Measurements from ENCODE around the gene GJA3.

GJA3 gene

DNA sequence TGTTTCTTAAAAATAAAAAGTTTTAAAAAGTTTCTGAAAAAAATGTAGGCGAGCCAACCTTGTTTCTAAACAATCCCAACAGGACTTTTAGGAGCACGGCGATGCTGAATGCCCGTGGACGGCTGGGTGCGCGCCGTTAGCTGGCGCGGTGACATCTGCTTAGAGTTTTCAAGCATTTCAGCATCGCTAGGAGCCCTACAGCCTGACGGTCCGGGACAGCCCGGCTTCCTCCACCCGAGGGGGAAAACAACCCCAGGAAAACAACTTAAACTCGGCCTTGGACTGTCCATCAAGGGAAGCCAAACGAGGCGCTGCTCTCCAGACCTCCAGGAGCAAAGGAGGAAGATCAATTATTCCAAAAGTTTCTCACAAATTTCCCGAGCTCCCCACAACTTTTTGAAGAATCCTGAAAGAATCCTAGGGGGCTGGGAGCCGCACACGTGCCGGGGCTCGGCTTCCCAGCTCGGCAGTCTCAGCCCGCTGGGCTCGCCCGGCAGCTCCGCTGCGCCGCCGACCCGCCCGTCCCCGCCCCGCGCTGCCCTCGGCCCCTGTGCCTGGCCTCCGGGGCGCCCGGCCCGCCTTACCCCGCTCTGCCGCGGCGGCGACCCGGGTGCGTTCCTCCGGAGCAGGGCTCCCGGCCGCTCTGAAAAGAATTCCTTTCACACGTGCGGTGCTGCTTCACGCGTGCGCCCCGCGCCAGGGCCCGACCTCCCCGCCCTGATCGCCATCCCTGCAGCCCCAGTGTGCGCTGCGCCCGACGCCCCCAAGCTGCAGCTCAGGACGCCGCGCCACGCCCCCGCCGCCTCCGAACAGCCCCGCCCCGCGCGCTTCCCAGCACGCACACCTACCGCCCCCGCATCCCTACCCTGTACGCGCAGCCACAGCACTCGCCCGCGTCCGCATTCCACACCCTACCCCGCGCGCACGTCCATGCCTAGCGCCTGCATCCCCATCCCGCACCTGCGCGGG, at the start of gene GJA3:
Gene GJA3 (minus strand): TSS at position 747 of the 969 bp plus-strand sequence. CDS start 17,764 bp downstream, outside the sequence.
- DNase-seq (ENCODE audit: low read depth, low spot score): peak; percentile 46

DNA sequence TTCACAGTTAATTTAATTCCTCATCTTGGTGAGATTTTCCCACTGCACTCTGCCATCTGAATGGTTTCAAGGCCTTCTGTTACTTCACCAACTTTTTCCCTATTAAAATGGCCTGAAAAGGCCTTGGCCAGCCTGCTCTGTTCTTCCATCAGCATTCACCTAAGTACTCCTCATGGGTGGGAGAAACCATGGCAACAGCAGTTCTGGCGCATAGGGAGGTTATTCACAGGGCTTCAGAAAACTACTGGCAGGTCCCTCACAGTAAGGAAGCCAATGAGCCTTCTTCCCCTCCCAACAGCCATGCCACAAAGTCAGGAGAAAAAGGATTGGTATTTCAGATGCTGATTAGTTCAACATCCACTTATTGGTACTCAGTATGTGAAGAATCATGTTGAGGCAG, 49.1 kb upstream of the GJA3 start:
- no peak for DNase-seq (ENCODE audit: low read depth, low spot score)

DNA sequence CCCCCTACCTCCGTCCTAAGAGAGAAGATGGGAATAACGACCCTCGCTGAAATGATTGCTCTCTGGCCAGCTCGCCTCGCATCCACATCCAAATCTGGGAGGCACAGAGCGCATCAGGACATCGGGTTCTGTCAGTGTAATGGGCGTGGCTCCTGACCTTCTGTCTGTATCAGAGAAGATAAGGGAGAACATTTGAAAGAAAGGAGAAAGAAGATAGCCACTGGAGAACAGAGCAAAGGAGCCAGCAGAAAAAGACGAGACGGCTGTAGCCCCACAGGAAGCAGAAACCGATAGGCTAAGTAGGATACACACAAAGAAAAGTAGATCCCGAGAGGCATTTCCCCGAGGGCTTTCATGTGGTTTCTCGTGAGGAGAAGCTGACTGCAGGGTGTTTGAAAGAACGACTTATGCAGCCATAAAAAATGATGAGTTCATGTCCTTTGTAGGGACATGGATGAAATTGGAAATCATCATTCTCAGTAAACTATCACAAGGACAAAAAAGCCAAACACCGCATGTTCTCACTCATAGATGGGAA, 45.9 kb upstream of the GJA3 start:
- DNase-seq (ENCODE audit: low read depth, low spot score): no peak

DNA sequence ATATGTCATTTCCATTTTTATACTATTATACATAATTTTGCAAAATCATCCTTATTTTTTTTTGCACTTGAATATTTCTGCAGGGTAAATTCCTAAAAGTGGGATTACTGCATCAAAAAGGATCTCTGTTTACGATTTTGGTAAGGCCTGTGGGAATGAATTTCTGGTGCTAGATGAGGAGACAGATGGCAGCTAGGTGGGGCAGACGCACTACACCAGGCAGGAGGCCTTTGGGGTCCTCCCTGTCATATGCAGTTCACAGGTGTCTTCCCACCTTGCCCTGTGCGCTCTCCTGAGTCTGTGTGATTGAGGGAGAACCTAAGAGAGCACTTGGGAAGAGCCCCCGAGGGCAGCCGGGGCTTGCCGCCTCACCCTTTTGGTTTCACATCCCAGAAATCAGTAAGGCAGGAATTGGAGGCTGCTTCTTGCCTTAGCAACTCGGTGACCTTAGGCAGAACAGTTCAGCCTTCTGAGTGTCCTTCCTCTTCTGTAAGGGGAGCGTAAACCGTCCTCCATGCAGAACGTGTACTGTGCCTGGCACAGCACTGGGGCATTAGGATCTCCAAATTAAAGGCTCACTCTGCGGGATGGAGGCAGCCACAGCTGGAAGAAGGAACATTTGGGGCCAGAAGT, 45.3 kb upstream of the GJA3 start:
- no peak for DNase-seq (ENCODE audit: low read depth, low spot score)

DNA sequence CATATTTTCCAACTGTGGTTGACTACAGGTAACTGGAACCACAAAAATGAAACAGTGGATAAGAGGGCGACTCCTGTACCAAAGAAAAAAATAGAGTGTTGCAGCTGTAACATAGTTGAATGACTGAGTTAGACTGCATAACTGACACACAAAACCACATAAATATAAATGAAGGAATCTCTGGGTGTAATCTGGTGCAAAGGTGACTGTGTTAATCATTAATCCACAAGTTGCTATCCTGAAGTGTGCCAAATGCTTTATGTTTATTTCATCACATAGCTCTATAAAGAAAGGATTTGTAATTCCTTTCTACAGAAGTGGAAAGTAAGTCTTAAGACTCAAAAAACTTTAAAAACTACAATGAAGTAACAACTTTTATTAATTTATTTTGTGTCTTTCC, 37.9 kb upstream of the GJA3 start:
- DNase-seq (ENCODE audit: low read depth, low spot score): no peak

DNA sequence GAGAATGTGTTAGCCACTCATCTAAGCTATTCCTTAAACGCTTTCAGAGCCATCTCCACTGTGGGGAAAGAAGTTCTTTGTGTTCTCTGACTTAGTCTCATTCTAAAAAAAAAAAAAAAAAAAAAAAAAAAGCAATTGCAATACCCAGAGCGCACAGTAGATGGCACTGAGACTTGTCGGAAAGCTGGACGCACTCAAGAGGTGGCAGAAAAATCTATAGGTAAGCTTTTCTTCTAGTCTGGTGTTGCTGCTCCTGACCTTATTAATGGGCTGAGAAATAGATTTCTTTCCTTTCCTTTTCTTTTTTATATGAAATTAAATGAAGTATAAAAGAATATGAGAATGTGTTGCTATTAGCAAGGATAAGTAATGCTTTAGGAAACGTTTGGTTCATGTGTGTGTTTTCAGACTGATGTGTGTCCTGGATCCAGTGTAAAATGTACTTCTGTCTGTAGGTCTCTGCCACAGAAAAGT, 36.5 kb upstream of the GJA3 start:
- peak; percentile 62 for DNase-seq (ENCODE audit: low read depth, low spot score)

DNA sequence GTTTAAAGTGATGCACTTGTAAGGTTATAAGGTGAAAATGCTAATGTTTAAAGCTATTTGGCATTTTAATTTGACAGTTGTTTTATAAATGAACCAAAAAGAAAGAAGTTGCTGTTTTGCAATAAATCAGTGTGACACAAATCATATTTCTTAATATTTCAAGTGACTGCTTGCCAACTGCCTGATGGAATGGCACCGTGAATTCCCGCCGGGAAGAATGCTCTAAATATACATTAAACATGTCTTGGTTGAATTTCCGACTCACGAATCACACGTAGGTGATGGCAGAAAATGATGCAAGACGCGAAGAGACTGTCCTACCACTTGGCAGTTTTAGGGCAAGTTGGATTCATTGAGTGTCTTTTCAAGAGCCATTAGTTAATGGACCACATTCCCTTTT, 34.9 kb upstream of the GJA3 start:
- no peak for DNase-seq (ENCODE audit: low read depth, low spot score)

DNA sequence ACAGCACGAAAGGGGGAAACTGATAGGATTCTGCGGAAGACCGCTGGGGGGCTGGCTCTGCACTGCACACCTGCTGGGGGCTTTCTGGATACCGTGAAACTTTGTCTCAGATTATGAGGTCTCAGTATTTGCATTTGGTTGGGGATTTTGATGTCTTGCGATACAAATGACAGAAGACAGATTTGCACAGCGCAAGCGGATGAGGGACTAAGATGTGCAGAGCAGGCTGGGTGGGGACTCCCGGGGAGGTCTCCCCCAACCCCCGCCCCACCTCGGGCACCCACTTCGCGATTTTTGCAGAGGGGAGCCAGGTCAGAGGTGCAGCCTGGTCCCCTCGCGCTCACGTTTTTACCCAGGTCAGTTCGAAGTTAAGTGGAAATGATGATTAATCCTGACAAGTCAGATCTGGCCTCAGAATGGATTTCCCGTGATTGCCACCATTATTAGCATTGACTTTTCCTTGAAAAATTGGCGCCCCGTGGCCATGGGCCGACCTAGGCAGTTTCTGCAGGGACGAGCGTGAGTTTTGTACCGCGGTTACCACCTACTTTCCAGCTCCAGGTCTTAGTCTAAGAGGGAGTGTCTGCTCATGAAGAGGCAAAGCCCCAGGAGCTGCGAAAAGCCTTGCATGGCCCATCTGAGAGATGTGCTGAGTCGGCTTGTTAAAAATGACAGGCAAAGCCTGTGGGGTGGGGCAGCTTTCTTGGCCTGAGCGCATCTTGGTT, 33.2 kb upstream of the GJA3 start:
- DNase-seq (ENCODE audit: low read depth, low spot score): no peak

DNA sequence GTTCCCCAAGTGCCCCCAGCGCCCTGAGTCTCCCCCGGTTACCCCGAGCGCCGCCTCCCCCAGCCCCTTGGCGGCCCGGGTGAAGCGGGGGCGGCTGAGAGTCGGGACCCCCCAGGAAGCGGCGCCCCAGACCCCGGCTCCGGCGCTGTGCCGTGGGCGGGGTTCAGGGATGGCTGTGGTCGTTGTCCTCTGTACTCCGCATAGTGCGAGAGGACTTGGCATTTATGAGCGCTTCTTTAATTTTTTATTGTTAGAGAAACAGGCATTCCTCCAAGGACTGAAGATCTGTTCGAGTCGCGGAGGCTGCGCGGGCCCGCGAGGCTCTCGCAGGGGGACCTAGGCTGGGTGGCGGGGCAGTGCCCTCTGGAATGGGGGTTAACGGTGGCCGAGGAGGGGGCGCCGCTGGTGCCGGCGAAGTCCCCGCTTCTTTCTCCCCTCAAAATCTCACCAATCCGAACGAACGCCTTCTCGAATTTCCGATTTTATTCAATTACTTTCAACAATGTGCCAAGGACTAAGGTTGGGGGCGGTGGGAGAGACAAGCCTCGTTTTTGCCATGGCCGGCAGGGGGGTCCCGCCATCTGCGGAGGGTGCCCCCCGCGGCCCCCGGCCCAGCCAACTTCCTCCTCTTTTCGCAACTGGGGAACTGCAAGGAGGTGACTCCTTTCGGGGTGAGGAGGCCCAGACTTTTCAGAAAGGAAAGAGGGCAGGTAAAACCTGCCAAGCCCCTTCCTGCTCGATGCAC, 32.5 kb upstream of the GJA3 start:
- DNase-seq (ENCODE audit: low read depth, low spot score): peak; percentile 26

DNA sequence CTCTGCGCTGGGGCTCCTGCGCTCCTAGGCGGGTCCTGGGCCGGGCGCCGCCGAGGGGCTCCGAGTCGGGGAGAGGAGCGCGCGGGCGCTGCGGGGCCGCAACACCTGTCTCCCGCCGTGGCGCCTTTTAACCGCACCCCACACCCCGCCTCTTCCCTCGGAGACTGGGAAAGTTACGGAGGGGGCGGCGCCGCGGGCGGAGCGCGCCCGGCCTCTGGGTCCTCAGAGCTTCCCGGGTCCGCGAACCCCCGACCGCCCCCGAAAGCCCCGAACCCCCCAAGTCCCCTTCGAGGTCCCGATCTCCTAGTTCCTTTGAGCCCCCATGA, 31.9 kb upstream of the GJA3 start, which contains the start of gene GJB2:
Gene GJB2 (minus strand): TSS at position 103 of the 326 bp plus-strand sequence. CDS start 3,357 bp downstream, outside the sequence.
- DNase-seq (ENCODE audit: low read depth, low spot score): no peak

DNA sequence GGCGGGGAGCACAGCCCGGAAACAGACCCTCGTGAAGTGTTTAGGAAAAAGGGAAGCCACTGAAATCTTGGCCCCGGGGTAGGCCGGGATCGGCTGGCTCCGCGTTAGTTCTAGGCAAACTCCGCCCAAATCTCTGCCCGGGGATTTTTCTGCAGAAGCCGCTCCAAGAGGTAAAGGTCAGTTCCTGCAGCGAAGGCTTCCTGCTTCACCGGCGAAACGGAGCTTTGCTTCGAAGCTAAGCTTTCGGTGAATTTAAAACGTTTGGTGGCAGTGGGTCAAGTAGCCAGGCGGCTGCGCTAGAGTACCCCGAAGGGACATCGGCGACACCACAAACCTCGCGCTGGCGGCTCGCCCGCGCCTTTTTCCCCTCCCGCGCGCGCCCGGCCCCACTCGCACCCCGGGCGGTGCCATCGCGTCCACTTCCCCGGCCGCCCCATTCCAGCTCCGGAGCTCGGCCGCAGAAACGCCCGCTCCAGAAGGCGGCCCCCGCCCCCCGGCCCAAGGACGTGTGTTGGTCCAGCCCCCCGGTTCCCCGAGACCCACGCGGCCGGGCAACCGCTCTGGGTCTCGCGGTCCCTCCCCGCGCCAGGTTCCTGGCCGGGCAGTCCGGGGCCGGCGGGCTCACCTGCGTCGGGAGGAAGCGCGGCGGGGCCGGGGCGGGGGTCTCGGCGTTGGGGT, 31.4 kb upstream of the GJA3 start:
- DNase-seq (ENCODE audit: low read depth, low spot score): peak; percentile 38

DNA sequence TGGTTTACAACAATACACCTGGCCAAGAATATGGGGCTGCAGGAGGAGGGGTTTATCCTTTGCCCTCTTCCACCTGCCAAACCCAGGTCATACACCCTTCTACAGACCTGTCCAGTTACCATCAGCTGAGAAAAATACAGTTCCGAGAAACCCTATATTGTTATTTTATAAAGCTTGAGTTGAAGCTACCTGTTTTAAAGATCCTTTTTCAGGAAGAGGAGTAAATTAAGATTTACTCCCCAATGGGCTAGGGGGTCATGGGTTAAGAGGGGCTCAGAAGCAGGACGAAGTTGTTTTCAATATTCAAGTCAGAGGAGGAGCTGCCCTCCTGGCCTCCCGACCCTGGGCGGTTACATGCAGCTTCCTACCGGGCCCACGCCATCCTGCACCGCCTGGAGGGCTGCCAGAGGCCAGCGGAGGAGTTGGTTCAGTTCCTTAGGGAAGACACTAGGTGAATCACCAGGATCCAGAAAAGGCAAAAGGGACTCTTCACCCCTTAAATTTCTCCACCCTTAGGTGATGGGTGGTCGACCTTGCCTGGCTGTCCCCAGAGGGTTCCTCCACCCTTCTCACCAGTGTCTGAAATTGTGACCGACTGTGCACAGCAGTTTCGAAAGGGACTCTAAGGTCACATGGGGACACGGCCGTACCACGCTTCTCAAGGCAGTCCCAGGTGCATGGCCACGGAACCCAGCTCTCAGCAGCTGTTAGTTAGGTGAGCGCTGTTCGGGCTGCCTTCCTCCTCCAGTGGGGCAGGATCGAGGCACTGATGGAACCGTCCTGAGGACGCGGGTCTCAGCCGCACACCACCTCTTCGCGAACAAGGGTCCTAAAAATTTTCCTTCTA, 30.7 kb upstream of the GJA3 start:
- DNase-seq (ENCODE audit: low read depth, low spot score): no peak

DNA sequence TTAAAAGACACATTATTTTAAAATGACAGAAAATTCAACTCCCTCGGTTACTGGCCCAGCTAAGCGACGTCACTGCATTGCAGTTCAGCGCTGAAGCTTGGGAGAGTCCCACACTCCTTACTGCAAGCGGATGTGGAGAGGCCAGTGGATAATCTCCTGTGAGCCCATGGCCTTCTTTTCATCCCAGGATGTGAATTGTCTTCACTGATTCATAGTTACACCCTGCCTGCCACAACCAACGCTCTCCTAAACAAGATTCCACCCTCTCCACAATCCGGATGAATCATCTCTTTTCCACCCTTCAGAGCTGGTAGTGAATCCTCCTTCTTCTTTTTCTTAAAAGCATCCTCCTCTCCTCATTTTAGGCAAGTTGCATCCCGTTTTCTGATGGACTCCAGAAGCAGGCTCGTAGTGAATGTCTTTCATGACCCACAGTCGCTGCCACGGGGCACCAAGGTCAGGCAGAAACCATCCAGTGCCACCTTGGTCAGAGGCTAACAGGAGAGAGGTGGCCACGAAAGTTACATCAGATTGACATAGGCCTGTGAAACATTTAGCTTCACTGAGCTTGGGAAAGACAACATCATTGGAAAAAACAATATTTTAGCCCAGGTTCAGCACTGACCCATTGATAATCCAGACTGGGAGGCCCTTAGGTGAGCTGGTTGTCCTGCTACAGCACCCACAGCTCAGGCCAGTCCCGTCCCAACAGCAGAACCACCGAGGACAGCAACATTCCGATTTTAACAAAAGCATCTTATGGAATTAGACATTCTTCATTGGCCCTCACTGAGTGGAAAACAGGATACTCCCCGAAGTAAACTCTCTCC, 29.8 kb upstream of the GJA3 start:
- DNase-seq (ENCODE audit: low read depth, low spot score): peak; percentile 52

DNA sequence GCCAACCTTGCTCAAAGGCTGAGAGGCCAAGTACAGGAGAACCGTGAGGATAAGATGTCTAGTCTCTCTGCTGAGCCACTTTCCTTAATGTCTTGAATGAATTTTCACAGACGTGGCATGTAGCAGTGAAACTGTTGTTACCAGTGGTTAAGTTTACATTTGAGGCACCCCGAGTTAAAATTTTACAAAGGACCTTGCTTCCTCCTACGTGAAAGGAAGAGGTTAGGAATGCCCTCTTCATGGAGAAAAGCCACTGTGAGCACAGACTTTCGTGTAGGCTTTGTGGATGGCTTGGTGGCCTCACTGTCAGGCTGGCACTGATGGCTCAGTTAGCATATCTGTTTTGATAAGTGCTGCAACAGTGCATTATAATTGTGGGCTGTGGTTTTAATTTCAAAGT, 29.2 kb upstream of the GJA3 start:
- DNase-seq (ENCODE audit: low read depth, low spot score): no peak

DNA sequence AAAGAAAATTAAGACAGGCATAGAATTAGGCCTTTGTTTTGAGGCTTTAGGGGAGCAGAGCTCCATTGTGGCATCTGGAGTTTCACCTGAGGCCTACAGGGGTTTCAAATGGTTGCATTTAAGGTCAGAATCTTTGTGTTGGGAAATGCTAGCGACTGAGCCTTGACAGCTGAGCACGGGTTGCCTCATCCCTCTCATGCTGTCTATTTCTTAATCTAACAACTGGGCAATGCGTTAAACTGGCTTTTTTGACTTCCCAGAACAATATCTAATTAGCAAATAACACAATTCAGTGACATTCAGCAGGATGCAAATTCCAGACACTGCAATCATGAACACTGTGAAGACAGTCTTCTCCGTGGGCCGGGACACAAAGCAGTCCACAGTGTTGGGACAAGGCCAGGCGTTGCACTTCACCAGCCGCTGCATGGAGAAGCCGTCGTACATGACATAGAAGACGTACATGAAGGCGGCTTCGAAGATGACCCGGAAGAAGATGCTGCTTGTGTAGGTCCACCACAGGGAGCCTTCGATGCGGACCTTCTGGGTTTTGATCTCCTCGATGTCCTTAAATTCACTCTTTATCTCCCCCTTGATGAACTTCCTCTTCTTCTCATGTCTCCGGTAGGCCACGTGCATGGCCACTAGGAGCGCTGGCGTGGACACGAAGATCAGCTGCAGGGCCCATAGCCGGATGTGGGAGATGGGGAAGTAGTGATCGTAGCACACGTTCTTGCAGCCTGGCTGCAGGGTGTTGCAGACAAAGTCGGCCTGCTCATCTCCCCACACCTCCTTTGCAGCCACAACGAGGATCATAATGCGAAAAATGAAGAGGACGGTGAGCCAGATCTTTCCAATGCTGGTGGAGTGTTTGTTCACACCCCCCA, 28.1 kb upstream of the GJA3 start:
- DNase-seq (ENCODE audit: low read depth, low spot score): no peak

DNA sequence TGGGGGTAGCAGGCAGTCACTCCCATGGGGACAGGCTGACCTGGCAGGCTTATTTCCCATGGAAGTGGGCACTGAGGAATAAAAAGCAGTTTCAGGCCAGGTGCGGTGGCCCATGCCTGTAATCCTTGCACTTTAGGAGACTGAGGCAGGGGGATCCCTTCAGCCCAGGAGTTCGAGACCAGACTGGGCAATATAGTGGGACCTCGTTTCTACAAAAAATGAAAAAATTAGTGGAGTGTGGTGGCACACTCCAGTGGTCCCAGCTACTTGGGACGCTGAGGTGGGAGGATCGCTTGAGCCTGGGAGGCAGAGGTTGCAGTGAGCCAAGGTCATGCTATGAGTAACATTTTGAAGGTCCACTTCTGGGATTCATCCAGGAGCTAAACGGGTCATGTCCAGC, 25.9 kb upstream of the GJA3 start:
- no peak for DNase-seq (ENCODE audit: low read depth, low spot score)

DNA sequence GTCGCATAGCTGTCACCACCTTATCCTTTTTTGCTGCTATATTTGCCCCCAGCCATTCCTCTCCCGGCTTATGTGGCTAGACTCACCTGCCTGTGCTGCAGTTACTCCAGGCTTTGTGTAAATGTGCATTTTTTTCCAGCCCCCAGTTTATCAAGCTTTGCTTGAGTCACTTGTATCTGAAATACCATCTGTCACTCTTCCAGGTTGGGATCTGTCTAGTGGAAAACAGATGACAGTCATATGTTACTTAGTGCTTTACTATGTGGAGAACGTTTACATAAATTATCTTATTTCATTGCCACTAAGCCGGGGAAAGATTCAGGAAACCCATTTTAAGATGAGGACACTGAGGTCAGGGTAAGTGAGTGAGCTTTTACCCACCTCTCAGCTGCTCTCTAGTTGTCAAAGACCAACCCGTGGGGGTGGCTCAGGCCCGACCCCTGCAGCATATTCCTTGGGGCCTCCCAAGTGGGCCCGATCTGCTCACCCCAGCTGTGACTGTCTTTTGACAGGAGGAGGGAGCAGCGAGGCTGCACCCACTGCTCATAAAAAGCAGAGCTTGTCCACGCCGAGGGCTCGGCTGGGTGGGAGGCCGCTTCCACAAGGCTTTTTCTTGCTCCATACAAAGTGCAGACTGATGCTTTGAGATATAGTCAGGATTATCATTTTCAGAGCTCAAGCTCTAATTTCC, 24.7 kb upstream of the GJA3 start:
- DNase-seq (ENCODE audit: low read depth, low spot score): no peak

Data from astrocyte of the hippocampus (primary cell).